HG02588 (cell line): ENCODE measurements around the gene PEAK3.

Source experiments
- ATAC-seq: cut with Tn5 transposase; IDR thresholded peaks from one replicate; pipeline ENCODE4 v1.9.1; 2021; ENCODE audit warnings: mild to moderate bottlenecking, moderate library complexity; ENCODE audit not compliant: unreplicated experiment

Gene PEAK3

GRCh38 chr19:2252055-2252796 lies 29.7 kb downstream of the PEAK3 start:
- ATAC-seq = no peak

GRCh38 chr19:2251106-2252054 lies 30.6 kb downstream of the PEAK3 start:
- no peak for ATAC-seq

- no peak for ATAC-seq
Measured at GRCh38 chr19:2250766-2251105, 31.2 kb downstream of the PEAK3 start.

GRCh38 chr19:2249880-2250765 lies 31.9 kb downstream of the PEAK3 start:
- no peak for ATAC-seq

- ATAC-seq = no peak
Measured at GRCh38 chr19:2249010-2249866, 32.7 kb downstream of the PEAK3 start, which contains the start of gene AMH. Gene AMH (plus strand): TSS chr19:2249323. CDS start chr19:2249333, 10 bp downstream.

- no peak for ATAC-seq
Measured at GRCh38 chr19:2248136-2249009, 33.6 kb downstream of the PEAK3 start.

- no peak for ATAC-seq
Measured at GRCh38 chr19:2247433-2248101, 34.4 kb downstream of the PEAK3 start.

- ATAC-seq = no peak
Measured at GRCh38 chr19:2246801-2247361, 35.1 kb downstream of the PEAK3 start.

- ATAC-seq = no peak
Measured at GRCh38 chr19:2246014-2246620, 35.9 kb downstream of the PEAK3 start.

- no peak for ATAC-seq
Measured at GRCh38 chr19:2245273-2245672, 36.7 kb downstream of the PEAK3 start.

GRCh38 chr19:2244486-2244885 lies 37.5 kb downstream of the PEAK3 start:
- ATAC-seq = no peak

GRCh38 chr19:2244125-2244411 lies 37.9 kb downstream of the PEAK3 start:
- no peak for ATAC-seq

GRCh38 chr19:2243274-2244124 lies 38.5 kb downstream of the PEAK3 start:
- ATAC-seq = no peak

- ATAC-seq = no peak
Measured at GRCh38 chr19:2242816-2243215, 39.2 kb downstream of the PEAK3 start.

GRCh38 chr19:2242092-2242537 lies 39.9 kb downstream of the PEAK3 start:
- no peak for ATAC-seq

- ATAC-seq = no peak
Measured at GRCh38 chr19:2240881-2241760, 40.9 kb downstream of the PEAK3 start.
